ENCODE data around the gene CD82. TPM values are rescaled to one million over a fixed set of nuclear protein-coding genes. Genes with fewer than 3 reads are reported as not detected.

Gene CD82
- polyA plus RNA-seq, 1 of the 3 experiments (the other 2 are of a cell fraction), result 39.2 TPM

DNA sequence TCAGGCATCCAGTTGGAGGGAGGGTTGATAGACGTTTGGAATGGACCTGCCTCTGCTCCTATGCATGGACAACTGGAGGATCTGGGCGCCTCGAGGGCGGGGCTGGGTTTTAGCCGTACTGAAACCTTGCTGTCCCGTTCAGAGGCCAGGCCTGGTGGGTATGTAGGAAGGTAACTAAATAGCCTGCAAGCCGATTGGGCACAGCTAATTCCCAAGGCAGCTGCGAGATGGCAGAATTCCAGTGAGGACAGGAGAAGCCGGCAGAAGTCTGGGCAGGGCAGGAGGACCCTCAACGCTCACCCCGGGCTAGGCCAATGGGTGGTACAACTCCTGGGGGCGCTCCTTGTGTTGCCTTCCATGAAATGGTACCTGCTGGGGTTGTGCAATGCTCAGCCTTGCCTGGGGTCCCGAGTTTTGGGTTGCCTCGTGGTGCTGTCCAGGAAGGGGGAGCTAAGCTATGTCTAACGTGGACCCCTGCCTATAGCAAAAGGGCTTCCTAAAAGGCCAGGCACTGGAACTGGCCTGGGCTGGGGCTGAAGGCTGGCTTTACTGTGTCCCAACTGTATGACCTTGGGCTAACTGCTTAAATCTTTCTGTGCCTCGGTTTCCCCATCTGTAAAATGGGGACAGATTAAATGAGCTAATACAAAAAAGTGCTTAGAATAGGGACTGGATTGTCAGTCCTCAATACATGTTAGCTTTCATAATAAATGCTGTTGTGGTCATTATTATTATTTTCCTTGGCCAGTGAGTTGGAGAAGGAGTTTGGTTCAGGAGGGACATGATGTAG, 30.1 kb upstream of the CD82 start:
- WGBS (ENCODE audit: low lambda C conversion rate), result 15% methylated on average over 7 of the region's 16 CpGs
- Histone ChIP-seq H3K27me3 (ENCODE audit: insufficient read depth) (no peaks in the 10 kb centered on the region), H3K4me2 (no peak overlapping the region), H3K4me1 (ENCODE audit: control insufficient read depth in 1 of 2, insufficient read depth in 2 of 2, low read depth in 1 of 2, low read length in 1 of 2) (peaks cover 0 to 2% of the 10 kb centered on the region in 2 experiments; a peak in 2 of 4 replicates), H3K9me2 (no peaks in the 10 kb centered on the region), H3K4me3 (ENCODE audit: low read depth in 2 of 2, low read length in 1 of 2) (no peak overlapping the region), H3K27ac (ENCODE audit: low read depth in 2 of 2, low read length in 1 of 2) (no peak overlapping the region), H3K36me3 (replicated peaks in 1 of 2; ENCODE audit: control insufficient read depth in 1 of 2, insufficient read depth in 2 of 2, low read length in 1 of 2) (no peaks in the 10 kb centered on the region), H2AFZ (ENCODE audit: low read depth) (no peak overlapping the region), H3F3A (replicated peaks; ENCODE audit: insufficient read depth) (no peaks in the 10 kb centered on the region), H4K20me1 (ENCODE audit: insufficient read depth) (no peaks in the 10 kb centered on the region), H3K79me2 (ENCODE audit: insufficient read depth) (no peaks in the 10 kb centered on the region), H3K9me3 (no peaks in the 10 kb centered on the region), H3K9ac (no peak overlapping the region)
- ChIA-PET CTCF (interaction anchor here (0.8 to 11.7 kb wide), 11 partner anchors 13 to 441 kb away, joined by 3 to 148 read pairs (median 6); partner anchors contain the start of gene EXT2), POLR2A (no interaction called here)
- TF ChIP-seq RAD21 (IDR thresholded peaks at IDR 0.05; ENCODE audit: low read length) (no peak), POLR2AphosphoS5 (IDR thresholded peaks at IDR 0.05; ENCODE audit: low read depth, low read length) (no peak), FOXM1 (IDR thresholded peaks at IDR 0.05; ENCODE audit: low read depth) (no peak)
- TF ChIP-seq, protein P1, sequence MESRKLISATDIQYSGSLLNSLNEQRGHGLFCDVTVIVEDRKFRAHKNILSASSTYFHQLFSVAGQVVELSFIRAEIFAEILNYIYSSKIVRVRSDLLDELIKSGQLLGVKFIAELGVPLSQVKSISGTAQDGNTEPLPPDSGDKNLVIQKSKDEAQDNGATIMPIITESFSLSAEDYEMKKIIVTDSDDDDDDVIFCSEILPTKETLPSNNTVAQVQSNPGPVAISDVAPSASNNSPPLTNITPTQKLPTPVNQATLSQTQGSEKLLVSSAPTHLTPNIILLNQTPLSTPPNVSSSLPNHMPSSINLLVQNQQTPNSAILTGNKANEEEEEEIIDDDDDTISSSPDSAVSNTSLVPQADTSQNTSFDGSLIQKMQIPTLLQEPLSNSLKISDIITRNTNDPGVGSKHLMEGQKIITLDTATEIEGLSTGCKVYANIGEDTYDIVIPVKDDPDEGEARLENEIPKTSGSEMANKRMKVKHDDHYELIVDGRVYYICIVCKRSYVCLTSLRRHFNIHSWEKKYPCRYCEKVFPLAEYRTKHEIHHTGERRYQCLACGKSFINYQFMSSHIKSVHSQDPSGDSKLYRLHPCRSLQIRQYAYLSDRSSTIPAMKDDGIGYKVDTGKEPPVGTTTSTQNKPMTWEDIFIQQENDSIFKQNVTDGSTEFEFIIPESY (IDR thresholded peaks at IDR 0.05; ENCODE audit: borderline replicate concordance, low read depth), result no peak
- no peak for DNase-seq

DNA sequence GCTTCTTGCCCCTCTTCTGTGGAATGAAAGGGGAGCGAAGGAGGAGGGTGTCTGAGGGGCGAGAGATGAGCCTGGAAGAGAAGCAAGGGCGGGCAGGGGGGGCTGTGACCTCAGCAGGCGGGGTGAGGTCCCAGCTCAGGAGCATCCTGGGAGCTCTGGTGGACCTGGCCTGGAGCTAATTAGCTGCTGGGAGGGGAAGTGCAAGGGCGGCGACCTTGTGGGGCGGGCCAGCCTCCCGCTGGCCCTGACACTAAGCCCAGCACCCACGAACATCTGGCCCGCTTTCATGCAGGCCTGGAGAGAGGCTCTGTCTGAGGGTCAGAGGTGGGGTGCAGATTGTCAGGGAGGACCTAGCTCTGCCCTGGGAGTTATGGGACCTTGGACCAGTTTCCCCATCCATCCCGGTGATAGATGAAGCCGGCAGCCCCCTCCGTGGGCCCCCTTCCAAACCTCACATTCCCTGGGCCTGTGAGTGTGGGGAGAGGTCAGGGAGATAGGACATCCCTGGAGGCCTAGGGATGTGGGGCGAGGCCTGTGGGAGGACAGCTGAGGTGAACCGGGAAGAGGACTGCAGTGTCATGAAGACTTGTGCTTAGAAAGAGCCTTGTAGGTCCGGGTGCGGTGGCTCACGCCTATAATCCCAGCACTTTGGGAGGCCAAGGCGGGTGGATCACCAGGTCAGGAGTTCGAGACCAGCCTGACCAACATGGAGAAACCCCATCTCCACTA, 28.5 kb upstream of the CD82 start:
- peaks cover 0 to 2% of the 10 kb centered on the region in 2 experiments; a peak in 1 of 4 replicates for H3K4me1 ChIP-seq (ENCODE audit: control insufficient read depth in 1 of 2, insufficient read depth in 2 of 2, low read depth in 1 of 2, low read length in 1 of 2)
- H3K9me3 ChIP-seq, result no peaks in the 10 kb centered on the region
- no peaks in the 10 kb centered on the region for H3K9me2 ChIP-seq
- no peak overlapping the region for H3K27ac ChIP-seq (ENCODE audit: low read depth in 2 of 2, low read length in 1 of 2)
- H3K27me3 ChIP-seq (ENCODE audit: insufficient read depth), result no peaks in the 10 kb centered on the region
- peak; percentile 55 for DNase-seq
- TF ChIP-seq GATA2 (CRISPR knock-in tag; IDR thresholded peaks at IDR 0.05) (no peak), ELF1 (IDR thresholded peaks at IDR 0.05) (no peak), EP300 (IDR thresholded peaks at IDR 0.05; ENCODE audit: borderline replicate concordance in 1 of 2, low read depth in 1 of 2, low read length in 1 of 2) (no peak), EZH2phosphoT487 (IDR thresholded peaks at IDR 0.05; ENCODE audit: borderline replicate concordance, low read depth) (no peak), SMC3 (IDR thresholded peaks at IDR 0.05; ENCODE audit: low read depth, low read length) (no peak), MEF2A (IDR thresholded peaks at IDR 0.05; ENCODE audit: borderline replicate concordance, low read depth) (no peak), TEAD4 (IDR thresholded peaks at IDR 0.05; ENCODE audit: borderline replicate concordance, insufficient read depth) (no peak), RCOR1 (IDR thresholded peaks at IDR 0.05; ENCODE audit: low read length) (no peak), POLR2AphosphoS5 (IDR thresholded peaks at IDR 0.05; ENCODE audit: low read depth, low read length) (no peak), TCF12 (IDR thresholded peaks at IDR 0.05) (no peak), CHD2 (IDR thresholded peaks at IDR 0.05; ENCODE audit: low read length, partially characterized antibody) (no peak), YY1 (IDR thresholded peaks at IDR 0.05; ENCODE audit: low read depth) (no peak), FOXM1 (IDR thresholded peaks at IDR 0.05; ENCODE audit: low read depth) (no peak)
- TF ChIP-seq, protein P2, sequence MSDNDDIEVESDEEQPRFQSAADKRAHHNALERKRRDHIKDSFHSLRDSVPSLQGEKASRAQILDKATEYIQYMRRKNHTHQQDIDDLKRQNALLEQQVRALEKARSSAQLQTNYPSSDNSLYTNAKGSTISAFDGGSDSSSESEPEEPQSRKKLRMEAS (IDR thresholded peaks at IDR 0.05; ENCODE audit: low read depth), result no peak
- H4K20me1 ChIP-seq (ENCODE audit: insufficient read depth), result no peaks in the 10 kb centered on the region
- H3F3A ChIP-seq (replicated peaks; ENCODE audit: insufficient read depth), result no peaks in the 10 kb centered on the region
- H3K36me3 ChIP-seq (replicated peaks in 1 of 2; ENCODE audit: control insufficient read depth in 1 of 2, insufficient read depth in 2 of 2, low read length in 1 of 2), result no peaks in the 10 kb centered on the region
- no peak overlapping the region for H3K4me3 ChIP-seq (ENCODE audit: low read depth in 2 of 2, low read length in 1 of 2)
- WGBS (ENCODE audit: low lambda C conversion rate), result 82% methylated on average over 17 of the region's 20 CpGs
- H3K4me2 ChIP-seq, result no peak overlapping the region
- ChIA-PET CTCF (interaction anchor here (1.0 to 11.7 kb wide), 14 partner anchors 8 to 442 kb away, joined by 3 to 148 read pairs (median 8); partner anchors contain the start of gene EXT2), POLR2A (no interaction called here)
- H2AFZ ChIP-seq (ENCODE audit: low read depth), result no peak overlapping the region
- no peak overlapping the region for H3K9ac ChIP-seq
- no peaks in the 10 kb centered on the region for H3K79me2 ChIP-seq (ENCODE audit: insufficient read depth)
